SK-N-MC (cell line): Measurements from ENCODE around the gene C6orf15.
A peak's percentile ranks its signal among the peaks of the same experiment; 100 is the strongest.

ENCODE experiments used
- DNase-seq: peaks from one replicate; pipeline ENCODE4 v3.0.0-alpha.2; 2011; ENCODE audit warnings: low read depth, low spot score
- H3K27ac ChIP-seq: fragments of 200-600 bp; sonication (generic); 2 replicates; pipeline ENCODE4 v1.5.1; 2016; ENCODE audit warnings: mixed run types
- H3K36me3 ChIP-seq: fragments of 200-600 bp; sonication (generic); 2 replicates; pipeline ENCODE4 v1.6.1; 2017; ENCODE audit warnings: antibody characterized with exemption, low read length, mixed read lengths; ENCODE audit not compliant: insufficient read depth
- H3K4me3 ChIP-seq: fragments of 200-600 bp; sonication (generic); 2 replicates; pipeline ENCODE4 v1.5.1; 2016
- H3K9ac ChIP-seq: fragments of 200-600 bp; sonication (generic); 2 replicates; pipeline ENCODE4 v1.8.0; 2017; ENCODE audit warnings: mixed run types, mixed read lengths; ENCODE audit not compliant: insufficient read length
- H3K9me3 ChIP-seq: fragments of 200-600 bp; sonication (generic); 2 replicates; pipeline ENCODE4 v1.6.1; 2017; ENCODE audit warnings: low read depth, mild to moderate bottlenecking, antibody characterized with exemption, low read length, moderate library complexity, mixed read lengths
- EZH2 ChIP-seq: fragments of 200-600 bp; sonication (generic); IDR thresholded peaks from one replicate; pipeline ENCODE4 v1.6.1; 2017; ENCODE audit warnings: antibody characterized with exemption
- FOXP2 ChIP-seq: optimal IDR thresholded peaks from 2 replicates; pipeline ENCODE3; 2011; ENCODE audit warnings: mild to moderate bottlenecking, moderate library complexity; ENCODE audit not compliant: insufficient read depth; ENCODE audit errors: extremely low read length, control extremely low read depth
- POLR2AphosphoS5 ChIP-seq: IDR thresholded peaks from 2 replicates; pipeline ENCODE4 v1.6.1; 2012; ENCODE audit warnings: mild to moderate bottlenecking, low read depth, low read length, borderline replicate concordance

The C6orf15 gene

DNA sequence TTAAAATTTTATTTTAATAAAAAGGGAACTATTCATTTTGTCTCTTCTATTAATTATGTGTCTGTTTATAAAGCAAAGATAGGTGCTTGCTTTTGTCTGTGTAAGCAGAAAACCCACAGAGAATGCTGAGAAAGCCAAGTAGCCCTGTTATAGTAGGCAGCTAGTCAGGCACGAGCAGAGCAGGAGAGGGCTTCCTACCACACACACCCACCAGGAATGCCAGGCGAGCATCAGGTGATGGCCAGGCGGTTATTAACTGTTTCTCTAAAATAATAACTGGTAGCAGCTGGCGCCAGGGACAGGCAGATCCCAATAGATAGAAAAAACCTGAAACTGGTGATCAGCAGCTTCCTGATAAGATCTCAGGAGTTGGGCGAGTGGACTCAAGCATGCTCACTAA is 15.7 kb downstream of the C6orf15 start:
- TF ChIP-seq EZH2, result no peak
- TF ChIP-seq POLR2AphosphoS5, result no peak
- TF ChIP-seq FOXP2, result no peak
- H3K9me3 ChIP-seq, result no peaks in the 10 kb centered on the region
- H3K9ac ChIP-seq, result no peak overlapping the region
- no peak overlapping the region for H3K4me3 ChIP-seq
- no peak for DNase-seq
- no peaks in the 10 kb centered on the region for H3K36me3 ChIP-seq
- H3K27ac ChIP-seq, result no peak overlapping the region

DNA sequence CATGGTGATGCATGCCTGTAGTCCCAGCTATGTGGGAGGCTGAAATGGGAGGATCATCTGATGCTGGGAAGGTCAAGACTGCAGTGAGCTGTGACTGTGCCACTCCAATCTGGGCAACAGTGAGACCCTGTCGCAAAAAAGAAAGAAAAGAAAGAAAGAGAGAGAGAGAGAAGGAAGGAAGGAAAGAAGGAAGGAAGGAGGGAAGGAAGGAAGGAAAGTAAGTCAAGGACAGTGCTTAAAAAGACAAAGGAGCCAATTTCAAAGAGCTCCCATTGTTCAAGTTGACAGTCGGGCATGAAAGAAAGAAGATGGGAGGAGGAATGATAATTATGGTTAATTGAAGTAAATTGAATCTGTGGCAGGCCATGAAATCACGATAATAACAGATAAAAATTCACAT is 16.2 kb downstream of the C6orf15 start:
- Histone ChIP-seq H3K4me3 (no peak overlapping the region), H3K36me3 (no peaks in the 10 kb centered on the region), H3K27ac (no peak overlapping the region), H3K9me3 (no peaks in the 10 kb centered on the region), H3K9ac (no peak overlapping the region)
- TF ChIP-seq POLR2AphosphoS5 (no peak), EZH2 (no peak), FOXP2 (no peak)
- no peak for DNase-seq

DNA sequence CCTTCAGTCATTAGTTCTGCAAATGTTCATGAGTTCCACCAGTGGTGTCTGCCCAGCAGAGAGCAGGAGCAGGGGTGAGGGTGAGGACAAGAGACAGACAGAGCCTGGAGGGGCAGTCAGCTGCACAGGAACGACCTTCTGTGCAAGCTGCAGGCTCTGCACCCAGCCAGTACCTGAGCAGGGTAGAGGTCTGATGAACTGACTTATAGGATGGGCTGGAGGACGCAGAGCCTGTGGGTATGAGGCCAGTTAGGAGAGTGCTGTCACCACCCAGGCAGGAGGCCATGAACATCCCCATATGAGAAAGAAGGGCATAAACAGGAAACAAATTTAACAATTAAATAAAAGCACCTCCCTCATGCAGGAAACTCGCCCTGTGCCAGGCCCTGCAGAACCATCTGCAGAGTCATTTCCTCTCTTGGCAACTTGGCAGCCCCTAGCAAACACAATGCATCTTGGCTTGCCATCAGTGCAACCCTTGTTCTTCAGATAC is 17.9 kb downstream of the C6orf15 start:
- H3K9me3 ChIP-seq, result no peaks in the 10 kb centered on the region
- H3K9ac ChIP-seq, result no peak overlapping the region
- TF ChIP-seq FOXP2 (no peak), POLR2AphosphoS5 (no peak), EZH2 (no peak)
- H3K36me3 ChIP-seq, result no peaks in the 10 kb centered on the region
- no peak overlapping the region for H3K4me3 ChIP-seq
- DNase-seq, result no peak
- no peak overlapping the region for H3K27ac ChIP-seq

DNA sequence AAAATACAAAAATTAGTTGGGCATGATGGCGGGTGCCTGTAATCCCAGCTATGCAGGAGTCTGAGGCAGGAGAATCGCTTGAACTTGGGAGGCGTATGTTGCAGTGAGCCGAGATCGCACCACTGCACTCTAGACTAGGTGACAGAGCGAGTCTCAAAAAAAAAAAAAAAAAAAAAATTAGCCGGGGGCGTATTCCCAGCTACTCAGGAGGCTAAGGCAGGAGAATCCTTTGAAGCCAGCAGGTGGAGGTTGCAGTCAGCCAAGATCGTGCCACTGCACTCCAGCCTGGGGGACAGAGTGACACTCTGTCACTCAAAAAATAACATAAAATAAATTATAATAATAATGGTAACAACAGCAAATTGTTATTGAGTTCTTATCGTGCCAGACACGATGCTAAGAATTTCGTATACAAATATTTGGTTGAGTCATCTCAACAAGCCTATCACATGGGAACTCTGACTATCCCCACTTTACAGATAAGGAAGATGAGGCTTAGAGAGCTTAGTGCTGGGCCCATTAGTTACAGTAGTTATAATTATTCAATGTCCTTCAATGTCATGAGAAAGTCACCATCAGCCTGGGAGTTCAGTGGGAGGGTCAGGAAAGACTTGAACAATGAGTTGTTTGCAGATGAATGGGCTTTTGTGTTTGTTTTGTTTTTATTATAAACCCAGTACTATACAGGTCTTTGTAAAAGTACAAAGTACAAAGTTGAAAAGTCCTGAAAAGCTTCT is 19.4 kb downstream of the C6orf15 start:
- H3K36me3 ChIP-seq, result no peaks in the 10 kb centered on the region
- H3K9me3 ChIP-seq, result no peaks in the 10 kb centered on the region
- TF ChIP-seq POLR2AphosphoS5, result no peak
- TF ChIP-seq EZH2, result no peak
- no peak for TF ChIP-seq FOXP2
- peak overlapping the region; percentile 36; the same call in 1 of the 2 replicates for H3K27ac ChIP-seq
- DNase-seq, result no peak
- no peak overlapping the region for H3K9ac ChIP-seq
- no peak overlapping the region for H3K4me3 ChIP-seq

DNA sequence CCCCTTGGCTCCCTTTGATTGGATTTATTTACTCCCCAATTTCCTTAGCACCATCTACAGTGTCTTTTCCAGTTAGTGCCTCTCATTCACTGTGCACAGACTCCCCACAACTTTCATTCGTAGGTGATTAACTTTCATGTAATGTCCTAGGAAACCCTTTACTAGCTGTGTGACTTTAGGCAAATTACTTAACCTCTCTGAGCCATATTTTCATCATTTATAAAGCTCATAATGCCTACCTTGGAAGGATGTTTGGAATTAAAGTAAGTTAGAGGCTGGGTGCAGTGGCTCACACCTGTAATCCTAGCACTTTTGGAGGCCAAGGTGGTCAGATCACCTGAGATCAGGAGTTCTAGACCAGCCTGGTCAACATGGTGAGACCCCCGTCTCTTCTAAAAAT is 20.1 kb downstream of the C6orf15 start:
- DNase-seq, result no peak
- no peak overlapping the region for H3K4me3 ChIP-seq
- no peaks in the 10 kb centered on the region for H3K9me3 ChIP-seq

DNA sequence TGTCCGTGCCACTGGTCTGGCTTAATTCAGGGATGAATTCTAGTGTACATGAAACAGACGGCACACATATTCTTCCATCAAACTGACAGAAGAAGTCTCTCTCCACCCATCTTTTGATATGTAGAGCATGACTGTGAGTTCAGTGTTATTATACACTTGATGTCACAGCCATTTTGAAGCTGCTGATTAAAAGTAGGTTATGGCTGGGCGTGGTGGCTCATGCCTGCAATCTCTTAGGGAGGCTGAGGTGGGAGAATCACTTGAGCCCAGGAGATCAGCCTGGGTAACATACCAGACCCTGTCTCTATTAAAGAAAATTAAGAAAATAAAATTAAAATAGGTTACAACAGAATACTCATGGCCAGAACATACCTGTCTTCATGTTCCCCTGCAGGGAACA is 20.7 kb downstream of the C6orf15 start:
- TF ChIP-seq EZH2 (no peak), FOXP2 (no peak), POLR2AphosphoS5 (no peak)
- Histone ChIP-seq H3K27ac (no peak overlapping the region), H3K36me3 (no peaks in the 10 kb centered on the region), H3K9ac (no peak overlapping the region), H3K9me3 (no peaks in the 10 kb centered on the region), H3K4me3 (no peak overlapping the region)
- no peak for DNase-seq

More for the DNA sequence above, 20.1 kb downstream of the C6orf15 start:
- no peak overlapping the region for H3K9ac ChIP-seq
- no peak for TF ChIP-seq FOXP2
- H3K27ac ChIP-seq, result no peak overlapping the region
- H3K36me3 ChIP-seq, result no peaks in the 10 kb centered on the region

DNA sequence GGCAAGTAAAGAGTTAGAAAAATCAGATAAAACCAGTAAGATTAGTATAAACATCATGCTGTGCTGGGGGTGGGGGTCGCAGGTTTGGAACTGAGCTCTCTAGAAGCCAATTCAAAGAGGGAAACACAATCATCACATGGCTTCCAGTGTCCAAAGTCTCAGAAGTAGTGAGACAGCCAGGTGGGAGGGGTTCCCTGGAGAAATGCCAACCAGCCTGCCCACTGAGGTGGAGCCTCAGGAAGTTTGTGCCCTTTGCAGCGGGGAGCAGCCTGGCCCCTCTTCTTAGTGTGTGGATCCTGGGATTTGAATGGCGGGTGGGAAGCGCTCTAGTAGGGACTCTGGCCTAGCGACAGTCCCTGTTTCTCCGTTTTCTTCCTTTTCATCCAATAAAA is 21.4 kb downstream of the C6orf15 start:
- Histone ChIP-seq H3K9ac (no peak overlapping the region), H3K36me3 (no peaks in the 10 kb centered on the region), H3K4me3 (no peak overlapping the region), H3K9me3 (no peaks in the 10 kb centered on the region), H3K27ac (no peak overlapping the region)
- no peak for TF ChIP-seq FOXP2
- no peak for TF ChIP-seq POLR2AphosphoS5
- TF ChIP-seq EZH2, result no peak
- DNase-seq, result no peak

DNA sequence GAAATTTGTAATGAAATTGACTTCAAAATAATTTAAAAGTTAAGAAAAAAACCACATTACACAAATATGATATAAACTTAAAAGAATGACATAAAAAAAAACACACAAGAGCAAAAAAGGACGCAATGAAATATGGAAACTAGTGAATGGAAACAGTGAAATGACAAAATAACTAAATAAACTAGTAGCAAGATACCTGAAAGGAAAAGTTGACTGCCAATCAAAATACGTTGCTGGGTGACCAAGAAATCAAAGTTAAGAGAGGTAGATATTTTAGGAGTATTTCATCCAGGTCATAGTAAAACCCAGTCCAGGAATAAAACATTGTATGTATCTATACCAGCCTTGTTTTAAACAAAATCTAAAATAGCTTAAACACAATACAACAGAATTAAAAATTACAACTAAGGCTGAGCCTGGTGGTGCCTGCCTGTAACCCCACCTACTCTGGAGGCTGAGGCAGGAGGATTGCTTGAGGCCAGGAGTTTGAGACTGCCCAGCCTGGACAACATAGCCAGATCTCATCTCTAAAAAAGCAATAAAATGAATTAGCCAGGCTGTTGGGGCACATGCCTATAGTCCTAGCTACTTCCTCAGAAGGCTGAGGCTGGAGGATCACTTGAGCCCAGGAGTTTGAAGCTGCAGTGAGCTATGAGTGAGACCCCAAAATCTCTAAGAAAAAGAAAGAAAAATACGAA is 22.0 kb downstream of the C6orf15 start:
- TF ChIP-seq POLR2AphosphoS5 (no peak), EZH2 (no peak), FOXP2 (no peak)
- no peak overlapping the region for H3K4me3 ChIP-seq
- H3K9ac ChIP-seq, result no peak overlapping the region
- no peak overlapping the region for H3K27ac ChIP-seq
- H3K36me3 ChIP-seq, result no peaks in the 10 kb centered on the region
- no peaks in the 10 kb centered on the region for H3K9me3 ChIP-seq
- DNase-seq, result no peak
